Activated CD4-positive, alpha-beta T cell treated with anti-CD3 and anti-CD28 coated beads for 24 hours (primary cell): ENCODE measurements around the gene DUSP9.
"Not testable (repeated sequence)": the region's sequence is repeated elsewhere in the genome, so short reads cannot be mapped to it uniquely, and the experiment has no call there.

Source experiments
- DNase-seq, 2 donors: peaks; one replicate each; pipeline ENCODE4 v3.0.0-alpha.2; 2020; ENCODE audit warnings: low read depth in 2 of 2

Gene DUSP9

GRCh38 chrX:153691032-153691827, 44.2 kb downstream of the DUSP9 start:
- not testable (repeated sequence) for DNase-seq

DNA sequence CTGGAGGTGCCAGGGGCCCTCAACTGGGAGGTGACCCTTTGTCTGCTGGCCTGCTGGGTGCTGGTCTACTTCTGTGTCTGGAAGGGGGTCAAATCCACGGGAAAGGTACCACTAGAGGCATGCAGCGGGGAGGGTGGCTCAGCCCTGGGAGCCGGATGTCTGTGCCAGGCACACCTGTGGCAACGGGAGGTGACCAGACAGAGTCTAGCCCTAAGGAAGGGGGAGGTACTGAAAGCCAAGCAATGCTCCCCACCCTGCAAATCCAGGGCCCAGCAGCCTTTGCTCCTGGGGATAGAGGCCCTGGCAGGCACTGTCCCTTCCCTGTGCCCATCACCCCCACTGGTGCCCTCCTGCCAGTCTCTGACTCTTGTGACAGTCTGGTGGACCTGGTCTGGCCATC, 45.0 kb downstream of the DUSP9 start:
- no peak for DNase-seq

DNA sequence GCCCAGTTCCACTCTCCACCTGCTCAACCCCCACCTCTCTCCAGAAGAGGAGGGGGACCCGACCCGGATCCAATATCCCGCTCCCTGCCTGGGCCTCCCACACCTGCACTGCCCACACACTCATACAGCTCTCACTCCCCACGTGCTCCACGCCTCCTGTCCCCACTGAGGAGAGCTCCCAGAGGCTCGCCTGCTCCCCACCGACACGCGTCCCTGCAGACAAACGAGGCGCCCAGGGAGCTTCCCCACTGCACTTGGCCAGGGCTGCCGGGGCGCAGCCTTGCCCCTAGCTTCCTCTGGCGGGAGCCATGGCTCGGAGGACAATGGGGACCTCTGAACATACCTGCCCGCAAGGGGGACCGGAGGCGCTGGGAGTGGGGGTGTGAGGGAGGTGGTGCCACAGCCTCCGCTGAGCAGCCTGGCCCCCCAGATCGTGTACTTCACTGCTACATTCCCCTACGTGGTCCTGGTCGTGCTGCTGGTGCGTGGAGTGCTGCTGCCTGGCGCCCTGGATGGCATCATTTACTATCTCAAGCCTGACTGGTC, 45.7 kb downstream of the DUSP9 start:
- DNase-seq = no peak

DNA sequence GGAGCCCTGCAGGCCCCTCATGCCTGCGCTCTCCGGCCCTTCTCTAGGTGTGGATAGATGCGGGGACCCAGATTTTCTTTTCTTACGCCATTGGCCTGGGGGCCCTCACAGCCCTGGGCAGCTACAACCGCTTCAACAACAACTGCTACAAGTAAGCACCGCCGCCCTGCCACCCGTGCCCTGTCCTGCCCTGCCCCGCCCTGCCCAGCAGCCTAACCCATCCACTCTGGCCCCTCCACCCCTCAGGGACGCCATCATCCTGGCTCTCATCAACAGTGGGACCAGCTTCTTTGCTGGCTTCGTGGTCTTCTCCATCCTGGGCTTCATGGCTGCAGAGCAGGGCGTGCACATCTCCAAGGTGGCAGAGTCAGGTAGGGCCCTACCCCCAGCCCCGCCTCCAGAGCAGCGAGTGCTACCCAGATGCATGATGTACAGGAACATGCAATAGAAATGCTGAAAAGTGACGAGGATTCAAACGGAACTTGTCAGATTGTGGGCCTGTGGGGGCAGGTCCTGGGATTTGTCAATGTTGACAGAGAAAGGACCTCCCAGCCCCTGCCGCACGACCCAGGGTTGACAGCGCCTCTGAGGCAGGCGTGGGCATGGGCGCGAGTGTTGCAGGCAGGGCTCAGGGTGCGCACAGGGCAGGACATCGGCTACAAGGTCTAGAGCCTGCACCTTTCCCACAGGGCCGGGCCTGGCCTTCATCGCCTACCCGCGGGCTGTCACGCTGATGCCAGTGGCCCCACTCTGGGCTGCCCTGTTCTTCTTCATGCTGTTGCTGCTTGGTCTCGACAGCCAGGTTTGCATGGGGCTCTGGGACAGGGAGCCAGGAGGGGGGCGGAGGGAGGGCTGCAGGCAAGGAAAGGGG, 46.4 kb downstream of the DUSP9 start:
- no peak for DNase-seq

- DNase-seq = not testable (repeated sequence)
Measured at GRCh38 chrX:153694256-153694655, 47.3 kb downstream of the DUSP9 start.

GRCh38 chrX:153694687-153695270, 47.8 kb downstream of the DUSP9 start:
- DNase-seq = no peak

DNA sequence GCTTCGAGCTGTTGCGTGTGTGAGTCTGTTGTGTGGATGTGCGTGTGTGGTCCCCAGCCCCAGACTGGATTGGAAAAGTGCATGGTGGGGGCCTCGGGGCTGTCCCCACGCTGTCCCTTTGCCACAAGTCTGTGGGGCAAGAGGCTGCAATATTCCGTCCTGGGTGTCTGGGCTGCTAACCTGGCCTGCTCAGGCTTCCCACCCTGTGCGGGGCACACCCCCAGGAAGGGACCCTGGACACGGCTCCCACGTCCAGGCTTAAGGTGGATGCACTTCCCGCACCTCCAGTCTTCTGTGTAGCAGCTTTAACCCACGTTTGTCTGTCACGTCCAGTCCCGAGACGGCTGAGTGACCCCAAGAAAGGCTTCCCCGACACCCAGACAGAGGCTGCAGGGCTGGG, 49.1 kb downstream of the DUSP9 start:
- DNase-seq = no peak

GRCh38 chrX:153696538-153696937, 49.5 kb downstream of the DUSP9 start:
- DNase-seq = not testable (repeated sequence)

DNA sequence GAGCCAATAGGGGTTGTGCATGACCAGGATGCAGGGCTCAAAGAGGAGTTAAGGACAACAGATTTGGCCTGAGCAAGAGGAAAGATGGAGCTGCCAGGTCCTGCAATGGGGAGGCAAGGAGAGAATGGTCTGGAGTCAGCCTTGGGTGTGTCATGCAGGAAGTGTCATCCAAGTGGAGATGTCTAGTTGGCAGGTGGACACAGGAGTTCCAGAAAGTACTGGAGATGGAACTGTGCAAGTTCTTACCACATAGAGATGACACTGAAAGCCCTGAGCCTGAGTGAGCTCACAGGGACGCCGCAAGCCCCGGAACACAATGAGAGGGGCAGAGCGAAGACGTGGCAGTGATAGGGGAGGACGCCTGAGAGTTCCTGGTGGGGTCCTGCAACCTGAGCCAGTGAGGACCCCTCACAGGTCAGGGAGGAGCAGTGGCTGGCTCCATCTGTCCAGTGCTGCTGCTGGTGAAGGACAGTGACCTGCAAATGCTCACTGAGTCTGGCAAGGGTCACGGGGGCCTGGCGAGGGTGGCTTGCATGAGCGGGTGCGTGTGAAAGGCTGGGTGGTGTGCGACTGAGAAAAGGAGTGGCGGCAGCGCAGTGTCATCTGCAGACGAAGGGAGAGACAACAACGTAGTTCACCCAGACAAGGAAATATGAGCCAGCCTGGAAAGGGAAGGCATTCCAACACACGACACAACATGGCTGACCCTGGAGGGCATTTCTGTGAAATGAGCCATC, 50.2 kb downstream of the DUSP9 start:
- DNase-seq = not testable (repeated sequence)

DNA sequence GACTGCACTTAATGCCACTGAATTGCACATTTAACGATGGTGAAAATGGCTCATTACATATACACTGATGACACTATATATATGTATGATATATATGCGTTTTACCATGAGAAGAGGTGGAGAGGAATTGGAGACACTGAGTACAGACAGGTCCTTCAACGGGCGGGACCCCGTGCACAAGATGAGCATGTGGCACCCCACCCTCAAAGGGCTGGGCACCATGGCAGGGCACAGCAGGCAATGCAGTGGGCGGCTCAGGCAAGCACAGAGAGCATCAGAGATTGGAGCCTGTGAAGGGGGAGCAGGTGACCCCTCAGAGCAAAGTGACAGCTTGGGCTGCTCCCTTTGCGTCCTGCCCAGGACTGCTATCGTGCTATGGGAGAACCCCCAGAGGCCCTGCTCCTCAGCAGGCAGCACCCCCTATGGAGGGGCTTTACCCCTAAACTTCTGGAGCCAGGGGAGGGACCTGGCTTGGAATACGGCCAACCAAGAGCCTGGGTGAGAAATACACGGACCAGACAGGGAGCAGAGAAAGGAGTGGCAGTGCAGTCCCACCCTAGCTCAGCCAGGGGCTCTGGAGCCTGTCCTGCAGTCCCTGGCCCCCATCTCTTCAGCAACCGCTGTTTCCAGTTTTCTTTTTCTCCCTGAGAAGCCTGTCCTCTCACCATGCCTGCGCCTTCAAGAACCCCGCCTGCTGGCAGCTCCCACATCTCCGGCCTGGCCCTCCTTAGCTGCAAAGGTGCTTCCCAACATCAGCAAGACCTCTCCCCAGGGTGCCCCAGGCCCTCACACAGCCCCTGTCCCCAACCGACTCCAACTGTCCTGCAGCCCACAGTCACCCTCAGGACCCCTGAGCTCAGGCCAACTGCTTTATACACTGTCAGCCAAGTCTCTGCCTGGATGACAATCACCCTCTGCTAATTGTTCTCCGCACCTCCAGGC, 51.2 kb downstream of the DUSP9 start:
- DNase-seq = no peak

DNA sequence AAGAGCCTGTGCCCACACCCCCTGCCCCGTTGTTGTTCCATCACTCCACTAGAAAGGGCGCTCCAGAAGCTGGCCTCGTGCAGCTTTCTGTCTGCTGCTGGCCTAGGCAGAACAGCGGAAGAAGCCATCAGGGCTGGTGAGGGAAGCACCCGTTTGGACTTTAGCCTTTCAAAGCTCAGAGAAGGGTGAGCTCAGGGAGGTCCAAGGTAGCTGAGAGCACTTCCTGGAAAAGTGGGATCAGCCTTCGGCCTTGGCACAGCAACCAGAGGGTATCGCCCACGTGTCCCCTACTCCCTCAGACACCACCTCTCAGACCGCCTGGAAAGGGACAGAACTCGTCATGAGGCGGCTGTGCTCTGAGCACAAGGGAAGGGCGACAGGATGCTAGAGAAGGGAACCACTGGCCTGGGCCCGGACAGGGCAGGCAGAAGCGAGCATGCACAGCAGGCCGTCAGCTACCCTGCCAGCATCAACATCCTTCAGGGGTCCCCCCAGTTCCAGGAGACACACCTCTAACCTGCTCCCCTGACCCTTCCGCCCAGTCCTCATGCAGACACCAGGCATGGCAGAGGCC, 52.3 kb downstream of the DUSP9 start:
- DNase-seq = not testable (repeated sequence)

DNA sequence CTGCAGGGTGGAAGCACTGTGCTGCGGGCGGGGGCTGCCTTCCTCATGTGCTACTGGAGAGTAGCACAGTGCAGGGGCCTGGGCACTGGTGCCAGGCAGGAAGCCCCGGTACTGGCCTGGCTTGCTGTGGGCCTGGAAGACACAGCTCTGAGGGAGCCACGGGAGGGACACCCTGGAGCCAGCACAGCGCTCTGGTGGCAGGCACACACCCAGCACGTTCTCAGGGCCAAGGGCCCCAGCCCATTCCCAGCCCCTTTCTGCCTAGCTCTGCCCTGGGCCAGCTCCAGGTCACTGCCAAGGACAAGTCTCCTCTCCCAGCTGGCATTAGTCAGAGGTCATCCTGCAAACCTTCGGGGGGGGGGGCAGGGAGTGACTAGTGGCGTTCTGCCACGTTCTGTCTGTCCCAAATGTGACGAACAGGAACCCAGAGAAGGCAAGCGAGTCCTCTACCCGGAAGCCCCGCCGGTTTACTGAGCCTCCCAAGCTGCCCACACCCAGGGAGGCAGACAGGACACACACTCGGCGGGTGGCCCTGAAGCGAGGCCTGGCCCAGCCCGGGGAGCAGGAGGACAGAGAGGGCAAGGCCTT, 52.9 kb downstream of the DUSP9 start:
- not testable (repeated sequence) for DNase-seq

GRCh38 chrX:153700376-153700945, 53.5 kb downstream of the DUSP9 start:
- DNase-seq = no peak
